Stimulated activated CD4-positive, alpha-beta T cell treated with anti-CD3 and anti-CD28 coated beads, Interleukin-15, amount 100 ng/mL, for 1 hour (primary cell): ENCODE results near the gene LEMD1.
"Not testable (repeated sequence)": the region's sequence is repeated elsewhere in the genome, so short reads cannot be mapped to it uniquely, and the experiment has no call there.

ENCODE experiments used
- DNase-seq, 2 donors: peaks; one replicate each; pipeline ENCODE4 v3.0.0-alpha.2; 2020; ENCODE audit warnings: low read depth in 1 of 2, low spot score in 1 of 2

The LEMD1 gene

GRCh38 chr1:205430696-205431305 is 8.9 kb upstream of the LEMD1 start:
- peak; percentile 16 to 46 for DNase-seq

GRCh38 chr1:205429762-205430695 is 8.2 kb upstream of the LEMD1 start:
- DNase-seq = no peak

GRCh38 chr1:205424901-205425600 is 3.2 kb upstream of the LEMD1 start:
- DNase-seq = no peak

GRCh38 chr1:205423814-205424399 is 2.1 kb upstream of the LEMD1 start:
- DNase-seq = no peak

DNA sequence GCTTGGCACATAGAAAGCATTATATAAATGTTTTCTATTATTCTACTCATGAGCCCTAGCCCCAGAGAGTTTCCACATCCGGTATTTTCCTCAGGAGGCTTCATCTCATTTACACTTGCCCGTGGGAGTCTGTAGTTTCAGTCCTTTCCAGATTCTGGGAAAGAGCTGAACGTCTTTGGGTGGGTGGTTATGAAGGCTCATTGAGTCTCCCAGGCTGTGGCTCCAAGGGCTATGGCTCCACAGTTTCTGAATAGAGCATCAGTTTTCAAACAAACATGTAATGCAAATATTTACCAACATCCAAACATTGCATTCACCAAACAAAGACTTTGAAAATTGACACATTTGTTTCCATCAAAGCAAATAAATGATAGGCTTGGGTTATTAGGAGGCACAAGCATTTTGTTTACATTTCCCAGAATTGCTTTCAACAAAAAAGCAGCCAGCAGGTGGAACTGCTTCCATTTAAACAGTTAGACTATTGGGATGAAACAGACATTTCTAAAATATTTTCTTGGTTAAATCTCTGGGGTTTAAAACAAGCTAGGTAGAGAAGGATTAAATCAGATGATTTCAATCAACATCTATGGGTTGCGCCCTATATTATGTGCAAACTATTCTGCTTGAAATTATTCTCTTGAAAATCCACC is 1.3 kb upstream of the LEMD1 start:
- no peak for DNase-seq

DNA sequence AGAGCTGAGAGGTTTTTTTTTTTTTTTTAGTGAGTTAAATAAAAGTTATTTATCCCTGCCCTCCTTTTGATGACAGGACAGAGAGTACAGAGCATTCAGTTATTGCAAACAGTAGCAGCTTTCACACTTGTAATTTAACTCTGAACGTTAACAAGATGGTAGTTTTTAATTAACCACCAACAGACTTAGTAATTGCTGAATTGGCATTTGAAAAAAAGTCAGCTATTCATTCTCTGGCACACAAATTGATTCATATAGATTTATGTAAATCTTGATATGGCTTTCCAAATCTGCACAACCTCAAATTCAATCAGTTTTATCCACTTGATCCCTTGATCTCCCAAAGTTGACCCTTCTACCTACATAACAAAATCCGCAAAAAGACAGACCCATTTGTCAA is 918 bp downstream of the LEMD1 start:
- DNase-seq = no peak

- no peak for DNase-seq
These were observed 3.8 kb downstream of the LEMD1 start for GRCh38 chr1:205417870-205418635.

DNA sequence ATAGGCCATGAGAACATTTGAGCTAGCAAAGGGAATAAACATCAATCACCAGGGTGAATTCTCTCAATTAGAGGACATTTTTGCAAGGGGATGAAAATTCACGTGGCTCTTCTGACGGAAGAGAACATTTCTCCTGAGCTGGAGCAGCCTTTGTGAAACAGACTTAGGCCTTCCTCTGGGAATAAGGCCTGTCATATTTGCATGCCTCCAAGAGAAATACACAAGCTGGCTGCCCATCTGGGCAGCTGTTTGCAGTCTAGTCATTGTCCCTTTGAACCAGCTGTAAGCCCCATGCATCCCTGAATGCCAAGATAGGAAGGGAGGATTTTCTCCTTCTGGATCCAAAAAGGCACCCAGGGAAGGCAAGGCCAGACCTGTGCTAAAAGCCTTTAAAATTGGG is 5.5 kb downstream of the LEMD1 start:
- DNase-seq = no peak

DNA sequence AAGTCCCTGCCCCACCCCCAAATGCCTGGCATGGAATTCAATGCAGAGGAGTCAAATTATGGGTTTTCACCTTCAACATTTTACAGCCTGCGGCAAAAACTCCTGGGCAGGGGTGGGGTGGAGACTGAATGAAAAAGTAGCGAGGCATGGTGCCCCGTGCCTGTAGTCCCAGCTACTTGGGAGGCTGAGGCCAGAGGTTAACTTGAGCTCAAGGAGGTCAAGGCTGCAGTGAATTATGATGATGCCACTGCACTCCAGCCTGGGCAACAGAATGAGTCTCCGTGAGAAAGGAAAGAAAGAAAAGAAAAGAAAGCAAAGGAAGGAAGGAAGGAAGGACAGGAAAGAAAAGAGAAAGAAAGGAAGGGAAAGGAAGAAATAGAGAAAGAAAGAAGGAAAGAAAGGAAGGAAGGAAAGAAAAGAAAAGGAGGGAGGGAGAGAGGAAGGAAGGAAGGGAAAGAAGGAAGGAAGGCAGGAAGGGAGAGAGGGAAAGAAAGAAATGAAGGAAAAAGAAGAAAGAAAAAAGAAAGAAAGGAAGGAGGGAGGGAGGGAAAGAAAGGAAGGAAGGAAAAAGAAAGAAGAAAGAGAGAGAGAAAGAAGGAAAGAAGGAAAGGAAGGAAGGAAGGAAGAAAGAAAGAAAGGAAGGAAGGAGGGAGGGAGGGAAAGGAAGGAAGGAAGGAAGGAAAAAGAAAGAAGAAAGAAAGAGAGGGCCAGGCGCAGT is 11.1 kb downstream of the LEMD1 start:
- DNase-seq = no peak

GRCh38 chr1:205407970-205408369 is 13.9 kb downstream of the LEMD1 start:
- no peak for DNase-seq

DNA sequence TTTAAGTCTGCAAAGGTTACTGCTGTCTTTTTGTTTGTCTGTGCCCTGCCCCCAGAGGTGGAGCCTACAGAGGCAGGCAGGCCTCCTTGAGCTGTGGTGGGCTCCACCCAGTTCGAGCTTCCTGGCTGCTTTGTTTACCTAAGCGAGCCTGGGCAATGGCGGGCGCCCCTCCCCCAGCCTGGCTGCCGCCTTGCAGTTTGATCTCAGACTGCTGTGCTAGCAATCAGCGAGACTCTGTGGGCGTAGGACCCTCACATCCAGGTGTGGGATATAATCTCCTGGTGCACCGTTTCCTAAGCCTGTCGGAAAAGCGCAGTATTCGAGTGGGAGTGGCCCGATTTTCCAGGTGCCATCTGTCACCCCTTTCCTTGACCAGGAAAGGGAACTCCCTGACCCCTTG is 15.6 kb downstream of the LEMD1 start:
- DNase-seq = not testable (repeated sequence)

DNA sequence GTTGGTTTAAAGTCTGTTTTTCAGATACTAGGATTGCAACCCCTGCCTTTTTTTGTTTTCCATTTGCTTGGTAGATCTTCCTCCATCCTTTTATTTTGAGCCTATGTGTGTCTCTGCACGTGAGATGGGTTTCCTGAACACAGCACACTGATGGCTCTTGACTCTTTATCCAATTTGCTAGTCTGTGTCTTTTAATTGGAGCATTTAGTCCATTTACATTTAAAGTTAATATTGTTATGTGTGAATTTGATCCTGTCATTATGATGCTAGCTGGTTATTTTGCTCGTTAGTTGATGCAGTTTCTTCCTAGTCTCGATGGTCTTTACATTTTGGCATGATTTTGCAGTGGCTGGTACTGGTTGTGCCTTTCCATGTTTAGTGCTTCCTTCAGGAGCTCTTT is 17.4 kb downstream of the LEMD1 start:
- not testable (repeated sequence) for DNase-seq

- no peak for DNase-seq
These were observed 23.3 kb downstream of the LEMD1 start for GRCh38 chr1:205398586-205398985.

- DNase-seq = no peak
These were observed 24.8 kb downstream of the LEMD1 start for GRCh38 chr1:205396967-205397616.

- DNase-seq = no peak
These were observed 26.2 kb downstream of the LEMD1 start for GRCh38 chr1:205395616-205396015.

GRCh38 chr1:205392650-205393049 is 29.2 kb downstream of the LEMD1 start:
- DNase-seq = no peak

- no peak for DNase-seq
These were observed 30.5 kb downstream of the LEMD1 start for GRCh38 chr1:205391386-205391785.

DNA sequence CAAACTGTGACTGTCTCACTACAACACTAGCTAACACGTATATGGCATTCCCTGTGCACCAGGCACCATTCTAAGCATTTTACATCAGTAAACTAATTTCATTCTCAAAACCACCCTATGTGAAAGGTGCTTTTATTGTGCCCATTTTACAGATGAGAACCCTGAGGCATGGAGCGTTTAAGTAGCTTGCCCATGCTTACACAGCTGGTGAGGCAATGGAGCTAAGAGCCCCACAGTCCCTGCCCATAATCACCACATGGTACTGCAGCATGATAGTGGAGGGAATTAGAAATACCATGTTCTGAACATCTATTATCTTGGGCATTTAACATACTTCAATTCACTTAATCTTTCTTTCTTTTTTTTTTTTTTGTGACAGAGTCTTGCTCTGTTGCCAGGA is 34.0 kb downstream of the LEMD1 start:
- DNase-seq = no peak

GRCh38 chr1:205382990-205383389 is 38.9 kb downstream of the LEMD1 start:
- DNase-seq = not testable (repeated sequence)
